Measurements from ENCODE around the gene KRT6C.
"Not testable (repeated sequence)": the region's sequence is repeated elsewhere in the genome, so short reads cannot be mapped to it uniquely, and the experiment has no call there.

DNA sequence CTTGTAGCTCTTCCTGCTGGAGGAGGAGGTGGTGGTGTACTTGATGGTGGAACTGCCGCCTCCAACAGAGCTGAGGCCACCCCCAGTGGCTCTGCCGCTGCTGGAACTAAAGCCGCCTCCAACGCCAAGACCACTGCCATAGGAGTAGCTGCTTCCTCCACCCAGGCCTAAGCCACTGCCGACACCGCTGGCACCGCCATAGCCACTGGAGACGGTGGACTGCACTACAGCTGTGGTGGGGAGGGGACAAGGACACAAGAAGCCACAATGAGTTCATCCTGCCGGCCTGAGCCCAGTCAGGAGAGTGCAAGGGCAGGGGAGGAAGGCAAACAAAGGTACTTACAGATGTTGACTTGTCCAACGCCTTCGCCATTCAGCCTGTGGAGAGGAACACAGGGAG lies 26.4 kb downstream of the KRT6C start:
- TF ChIP-seq, protein P1, sequence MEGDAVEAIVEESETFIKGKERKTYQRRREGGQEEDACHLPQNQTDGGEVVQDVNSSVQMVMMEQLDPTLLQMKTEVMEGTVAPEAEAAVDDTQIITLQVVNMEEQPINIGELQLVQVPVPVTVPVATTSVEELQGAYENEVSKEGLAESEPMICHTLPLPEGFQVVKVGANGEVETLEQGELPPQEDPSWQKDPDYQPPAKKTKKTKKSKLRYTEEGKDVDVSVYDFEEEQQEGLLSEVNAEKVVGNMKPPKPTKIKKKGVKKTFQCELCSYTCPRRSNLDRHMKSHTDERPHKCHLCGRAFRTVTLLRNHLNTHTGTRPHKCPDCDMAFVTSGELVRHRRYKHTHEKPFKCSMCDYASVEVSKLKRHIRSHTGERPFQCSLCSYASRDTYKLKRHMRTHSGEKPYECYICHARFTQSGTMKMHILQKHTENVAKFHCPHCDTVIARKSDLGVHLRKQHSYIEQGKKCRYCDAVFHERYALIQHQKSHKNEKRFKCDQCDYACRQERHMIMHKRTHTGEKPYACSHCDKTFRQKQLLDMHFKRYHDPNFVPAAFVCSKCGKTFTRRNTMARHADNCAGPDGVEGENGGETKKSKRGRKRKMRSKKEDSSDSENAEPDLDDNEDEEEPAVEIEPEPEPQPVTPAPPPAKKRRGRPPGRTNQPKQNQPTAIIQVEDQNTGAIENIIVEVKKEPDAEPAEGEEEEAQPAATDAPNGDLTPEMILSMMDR (IDR thresholded peaks at IDR 0.05) = not testable (repeated sequence)
- not testable (repeated sequence) for TF ChIP-seq POLR2A (IDR thresholded peaks at IDR 0.05)

Measured in lower leg skin (tissue), 3 donors.